GM21515 (cell line): ENCODE measurements around the gene ALDH7A1.
"Not testable (repeated sequence)": the region's sequence is repeated elsewhere in the genome, so short reads cannot be mapped to it uniquely, and the experiment has no call there.

Source experiments
- ATAC-seq: cut with Tn5 transposase; IDR thresholded peaks from one replicate; pipeline ENCODE4 v1.9.1; 2021; ENCODE audit not compliant: unreplicated experiment

The ALDH7A1 gene

DNA sequence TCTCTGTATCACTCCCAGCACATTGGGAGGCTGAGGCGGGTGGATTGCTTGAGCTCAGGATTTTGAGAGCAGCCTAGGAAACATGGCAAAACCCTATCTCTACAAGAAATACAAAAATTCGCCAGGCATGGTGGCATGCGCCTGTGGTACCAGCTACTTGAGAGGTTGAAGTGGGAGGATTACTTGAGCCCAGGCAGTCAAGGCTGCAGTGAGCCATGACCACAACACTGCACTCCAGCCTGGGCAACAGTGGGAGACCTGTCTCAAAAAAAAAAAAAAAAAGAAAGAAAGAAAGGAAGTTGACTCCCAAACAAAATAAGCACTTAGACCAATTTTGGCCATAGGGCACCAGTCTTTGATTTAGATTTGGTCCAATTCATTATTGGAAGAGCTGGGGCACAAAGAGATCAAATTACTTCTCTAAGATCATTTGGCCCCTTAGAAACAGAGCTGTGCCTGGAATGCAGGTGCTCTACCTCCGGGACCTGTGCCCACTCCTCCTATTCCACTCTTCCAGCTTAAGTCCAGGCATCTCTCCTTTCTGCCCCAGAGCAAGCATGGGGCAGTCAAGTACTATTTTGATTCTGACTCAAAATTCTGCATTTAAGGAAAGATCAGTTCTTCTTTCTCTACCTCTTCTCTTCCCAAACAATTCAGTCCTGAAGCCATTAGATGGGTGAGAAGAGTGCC is 59.0 kb downstream of the ALDH7A1 start:
- ATAC-seq: no peak

DNA sequence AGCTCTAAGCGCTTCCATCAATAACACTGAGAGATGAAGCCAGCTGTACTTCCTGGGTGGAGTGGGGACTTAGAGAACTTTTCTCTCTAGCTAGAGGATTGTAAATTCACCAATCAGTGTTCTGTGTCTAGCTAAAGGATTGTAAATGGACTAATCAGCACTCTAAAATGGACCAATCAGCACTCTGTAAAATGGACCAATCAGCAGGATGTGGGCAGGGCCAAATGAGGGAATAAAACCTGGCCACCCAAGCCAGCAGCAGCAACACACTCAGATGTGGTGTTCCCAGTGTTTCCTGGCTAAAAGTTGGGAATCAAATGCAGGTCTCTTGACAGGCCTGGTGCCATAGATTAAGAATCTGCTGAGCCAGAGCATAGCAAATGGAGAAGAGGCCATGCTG is 60.5 kb downstream of the ALDH7A1 start:
- ATAC-seq: no peak

DNA sequence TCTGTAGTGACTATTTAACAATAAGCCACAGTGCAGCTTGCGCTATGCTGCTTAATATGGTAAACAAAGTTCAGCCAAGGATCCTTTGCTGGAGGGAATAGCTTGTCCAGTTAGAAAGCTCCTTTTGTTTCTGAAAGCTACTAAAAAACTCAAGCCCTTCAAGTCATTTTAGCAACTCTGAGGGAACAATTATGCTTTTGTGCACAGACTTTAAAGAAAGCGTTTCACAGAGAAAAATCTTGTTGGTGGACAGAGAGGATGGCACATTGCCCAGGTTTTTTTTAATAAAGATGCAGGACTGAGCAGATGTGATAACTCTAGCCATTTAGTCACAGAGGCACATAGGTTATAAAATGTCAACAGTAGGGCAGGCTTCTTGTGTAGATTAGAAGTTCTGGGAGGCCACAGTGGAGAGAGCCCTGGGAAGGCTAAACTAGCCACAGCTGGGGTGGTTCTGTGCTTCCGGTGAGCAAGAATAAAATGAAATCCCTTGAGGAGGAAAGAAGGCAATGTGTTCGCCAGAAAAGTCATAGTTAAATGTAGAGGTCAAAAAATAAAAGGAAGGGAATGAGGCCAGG is 63.4 kb downstream of the ALDH7A1 start:
- ATAC-seq: no peak

DNA sequence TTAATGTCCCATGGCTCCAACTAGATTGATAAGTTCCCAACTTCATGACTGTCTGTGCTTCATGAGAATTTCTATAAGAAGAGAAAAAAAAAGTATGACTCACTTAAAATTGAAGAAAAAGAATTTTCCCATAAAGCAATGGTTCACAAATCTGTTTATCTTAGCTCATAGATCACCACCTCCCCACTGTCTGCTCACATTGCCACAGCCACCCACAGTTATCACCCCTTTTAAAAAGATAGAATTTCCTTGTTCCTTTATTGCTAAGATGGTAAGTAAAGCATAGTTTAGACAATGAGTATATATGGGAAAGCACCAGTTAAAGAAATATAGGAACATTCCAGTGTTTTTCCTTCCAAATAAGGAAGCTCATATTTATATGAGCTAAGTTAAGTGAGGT is 67.1 kb downstream of the ALDH7A1 start:
- ATAC-seq: no peak

DNA sequence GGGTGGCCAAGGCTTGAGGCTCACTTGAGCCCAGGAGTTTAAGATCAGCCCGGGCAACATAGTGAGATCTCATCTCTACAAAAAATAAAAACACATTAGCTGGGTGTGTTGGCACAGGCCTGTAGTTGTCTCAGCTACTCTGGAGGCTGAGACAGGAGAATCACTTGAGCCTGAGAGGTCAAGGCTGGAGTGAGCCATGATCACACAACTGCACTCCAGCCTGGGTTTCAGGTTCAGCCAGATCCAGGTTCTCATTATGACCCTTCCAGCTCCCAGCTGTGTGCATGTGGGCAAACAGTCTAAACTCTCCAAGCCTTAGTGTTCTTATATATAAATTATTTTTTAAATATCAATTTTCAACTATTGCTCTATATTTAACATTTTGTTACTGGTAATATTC is 67.9 kb downstream of the ALDH7A1 start:
- no peak for ATAC-seq

DNA sequence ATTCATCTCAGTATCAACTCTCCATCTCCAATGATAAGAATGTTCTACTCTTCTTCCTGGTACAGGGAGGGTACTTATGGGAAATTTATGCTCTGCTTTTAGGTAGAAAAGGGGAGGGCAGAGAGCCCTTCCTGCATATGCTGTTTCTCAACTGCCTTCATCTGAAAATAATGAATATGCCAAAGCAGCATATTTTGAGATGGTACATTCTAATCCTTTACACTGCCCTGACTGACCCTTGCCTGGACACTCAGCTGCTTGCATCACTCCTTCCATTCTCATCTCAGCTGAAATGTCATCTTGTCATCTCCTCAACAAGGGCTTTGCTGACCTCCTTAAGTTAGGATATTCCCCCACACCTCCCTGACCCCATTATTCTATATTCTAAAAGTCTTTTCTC is 68.5 kb downstream of the ALDH7A1 start:
- ATAC-seq: no peak

DNA sequence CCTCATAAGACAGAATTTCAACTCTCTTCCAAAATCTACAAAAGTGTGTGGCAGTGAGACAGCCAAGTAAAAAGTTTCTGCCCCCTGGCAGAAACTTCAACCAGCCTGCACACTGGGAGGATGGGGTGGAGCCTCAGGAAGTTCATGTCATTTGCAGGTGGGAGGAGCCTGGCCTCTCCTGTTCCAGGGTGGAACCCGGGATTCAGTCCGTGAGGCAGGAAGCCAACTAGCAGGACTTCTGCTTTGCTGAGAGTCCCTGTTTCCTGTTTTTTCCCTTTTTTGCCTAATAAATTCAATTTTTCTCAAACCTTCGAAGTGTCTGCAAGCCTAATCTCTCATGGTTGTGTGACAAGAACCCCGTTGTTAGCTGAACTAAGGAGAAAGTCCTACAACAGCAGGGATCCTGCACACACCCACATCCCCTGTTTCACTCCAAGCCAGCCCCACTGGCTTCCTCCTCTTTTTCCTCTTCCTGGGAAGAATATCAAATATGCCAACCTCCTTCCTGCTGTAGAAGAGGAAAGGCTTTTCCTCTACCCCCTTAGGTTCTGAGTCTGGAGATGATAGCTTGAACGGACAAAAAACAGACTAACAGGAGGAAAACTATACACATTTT is 69.3 kb downstream of the ALDH7A1 start:
- ATAC-seq: no peak

DNA sequence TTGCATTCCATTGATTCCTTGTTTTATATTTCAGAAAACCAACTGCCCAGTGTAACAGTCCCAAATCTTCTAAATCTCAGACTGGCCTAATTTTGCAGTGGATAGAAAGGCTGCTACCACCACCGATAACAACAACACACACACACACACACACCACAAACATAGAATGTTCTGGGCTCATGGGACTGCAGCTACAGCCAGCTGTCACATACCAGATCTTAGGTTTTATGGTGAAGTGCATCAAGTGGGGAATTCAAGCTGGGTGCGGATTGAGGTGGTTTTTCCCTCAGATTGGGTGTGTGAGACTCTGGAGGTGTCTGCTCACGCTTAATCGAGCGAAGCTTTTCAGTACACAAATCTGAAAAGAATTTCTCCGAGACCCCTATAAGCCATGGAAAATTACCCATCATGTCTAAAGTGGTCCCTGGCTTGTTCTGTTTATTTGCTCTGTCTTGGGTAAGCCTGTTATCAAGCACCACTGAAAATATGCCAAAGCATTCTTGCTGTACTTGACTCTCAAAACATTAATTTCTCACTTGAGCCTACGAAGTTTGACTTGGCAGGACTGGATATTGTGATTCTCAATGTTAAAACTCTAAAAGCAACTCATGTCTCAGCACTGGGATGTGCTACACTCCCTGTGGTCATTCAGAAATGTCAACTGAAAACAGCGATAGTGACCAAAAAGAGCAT is 71.1 kb downstream of the ALDH7A1 start:
- ATAC-seq: no peak

DNA sequence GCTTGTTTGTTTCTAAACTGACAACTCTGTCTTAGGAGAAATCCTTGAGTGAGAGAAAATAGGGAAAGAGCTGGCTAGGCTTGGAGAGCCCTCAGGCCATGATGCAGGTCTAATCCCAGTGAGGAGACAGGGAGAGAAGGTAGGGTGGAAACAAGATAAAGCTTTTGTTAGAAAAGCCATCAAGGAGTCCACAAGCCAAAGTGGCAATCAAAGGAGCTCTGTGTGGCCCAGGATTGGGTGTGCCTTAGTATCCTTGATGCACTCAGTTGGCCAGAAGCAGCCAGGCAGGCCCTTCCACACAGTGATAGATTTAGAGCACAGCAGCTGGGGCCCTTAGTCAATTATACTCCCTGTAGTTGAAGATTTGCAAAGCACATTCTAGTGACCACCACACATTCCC is 73.9 kb downstream of the ALDH7A1 start:
- no peak for ATAC-seq

DNA sequence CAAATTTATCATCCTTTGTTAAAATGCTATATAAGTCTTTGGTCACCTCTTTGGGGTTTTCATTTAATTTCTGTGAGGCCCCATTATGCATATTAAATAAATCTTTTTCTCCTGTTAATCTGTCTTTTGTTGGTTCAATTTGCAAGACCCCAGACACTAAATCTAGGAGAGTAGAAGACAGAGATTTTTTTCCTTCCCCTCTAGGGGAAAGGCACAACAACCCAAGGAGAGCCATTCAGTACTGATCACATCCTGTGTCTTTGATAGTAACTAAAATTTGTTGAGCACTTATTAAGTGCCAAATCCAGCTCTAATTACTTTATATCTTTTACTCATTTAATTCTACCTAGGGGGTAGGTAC is 74.4 kb downstream of the ALDH7A1 start:
- no peak for ATAC-seq

DNA sequence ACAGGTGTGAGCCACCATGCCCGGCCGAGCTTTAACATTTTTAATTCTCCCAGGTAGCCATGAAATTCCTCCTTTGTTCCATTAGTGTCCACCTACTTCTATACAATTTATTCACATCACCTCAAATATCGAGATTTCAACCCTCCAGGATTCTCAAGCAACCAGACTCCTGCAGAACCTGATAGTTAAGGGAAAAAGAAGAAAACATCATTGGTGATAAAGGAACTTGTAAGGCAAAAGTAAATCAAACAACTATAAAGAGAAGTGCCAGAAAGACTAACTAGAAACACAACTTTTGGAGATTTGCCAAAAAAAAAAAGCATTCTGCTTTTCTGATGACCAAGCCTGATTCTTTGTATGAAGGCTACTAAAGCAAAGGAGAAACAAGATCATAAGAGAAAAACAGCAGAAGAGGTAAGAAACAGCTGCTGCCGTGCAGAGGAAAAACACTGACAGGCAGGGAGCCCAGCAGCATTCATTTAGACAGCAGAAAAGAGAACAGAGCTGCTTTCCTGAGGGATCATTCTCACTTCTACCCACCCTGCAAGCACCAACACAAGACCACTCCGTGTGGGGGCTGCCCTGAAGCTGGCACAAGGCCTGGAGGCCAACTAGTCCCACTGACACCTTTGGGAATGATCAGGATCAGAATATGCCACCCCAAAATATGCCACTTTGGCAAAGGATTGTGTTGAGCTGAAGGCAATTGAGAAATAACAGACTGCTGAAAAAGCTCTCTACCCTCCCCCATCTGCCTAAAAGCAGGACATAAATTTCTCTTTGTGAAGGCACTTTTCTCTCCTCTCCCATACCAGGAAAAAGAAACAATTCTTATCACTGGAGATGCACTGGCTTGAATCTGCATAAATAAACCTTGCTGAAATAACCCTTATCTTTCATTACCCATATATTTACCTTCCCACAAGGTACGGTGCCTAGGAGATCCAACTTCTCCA is 75.1 kb downstream of the ALDH7A1 start:
- ATAC-seq: no peak

DNA sequence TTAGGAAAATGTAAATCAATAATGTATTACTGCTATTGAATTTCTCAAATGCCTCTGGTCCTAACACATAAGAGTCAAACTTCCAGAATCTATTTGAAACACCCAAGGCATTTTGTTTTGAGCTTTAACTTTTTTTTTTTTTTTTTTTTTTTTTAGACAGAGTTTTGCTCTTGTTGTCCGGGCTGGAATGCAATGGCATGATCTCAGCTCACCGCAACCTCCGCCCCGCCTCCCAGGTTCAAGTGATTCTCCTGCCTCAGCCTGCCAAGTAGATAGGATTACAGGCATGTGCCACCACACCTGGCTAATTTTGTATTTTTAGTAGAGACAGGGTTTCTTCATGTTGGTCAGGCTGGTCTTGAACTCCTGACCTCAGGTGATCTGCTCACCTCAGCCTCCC is 75.8 kb downstream of the ALDH7A1 start:
- ATAC-seq: not testable (repeated sequence)

DNA sequence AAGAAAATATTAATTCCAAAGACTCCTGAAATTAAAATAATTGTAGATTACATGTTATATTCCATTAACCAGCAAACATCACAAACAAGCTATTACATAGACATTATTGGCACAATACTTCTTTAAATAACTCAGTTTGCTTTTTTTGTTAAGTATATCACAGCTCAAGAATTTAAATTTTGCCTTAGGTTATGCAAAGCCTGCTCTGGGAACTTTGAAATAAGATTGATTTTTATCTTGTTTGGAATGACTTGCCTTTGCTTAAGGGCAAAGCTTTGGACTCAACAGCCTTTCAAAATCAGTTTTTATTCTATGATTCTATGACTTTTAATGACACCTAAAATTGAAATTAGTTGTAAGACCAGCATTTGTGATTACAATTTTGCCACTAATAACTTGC is 78.2 kb downstream of the ALDH7A1 start:
- ATAC-seq: no peak

DNA sequence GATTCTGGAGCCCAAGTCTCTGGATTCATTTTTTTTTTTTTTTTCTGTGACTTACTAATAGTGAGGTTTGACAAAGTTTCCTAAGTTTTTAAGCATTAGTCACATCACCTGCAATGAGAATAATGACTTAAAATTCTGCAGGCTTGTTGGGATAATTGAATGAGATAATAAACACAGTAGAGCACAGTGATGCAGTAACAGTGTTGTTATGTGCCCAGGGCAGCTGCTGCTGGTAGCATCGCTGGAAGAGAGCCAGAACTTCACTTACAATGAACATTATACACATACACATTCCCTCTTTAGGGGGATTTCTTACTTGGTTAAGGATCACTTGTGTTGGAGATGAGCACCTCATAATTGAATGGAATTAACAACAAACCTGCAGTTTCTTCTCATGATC is 78.9 kb downstream of the ALDH7A1 start:
- ATAC-seq: no peak

DNA sequence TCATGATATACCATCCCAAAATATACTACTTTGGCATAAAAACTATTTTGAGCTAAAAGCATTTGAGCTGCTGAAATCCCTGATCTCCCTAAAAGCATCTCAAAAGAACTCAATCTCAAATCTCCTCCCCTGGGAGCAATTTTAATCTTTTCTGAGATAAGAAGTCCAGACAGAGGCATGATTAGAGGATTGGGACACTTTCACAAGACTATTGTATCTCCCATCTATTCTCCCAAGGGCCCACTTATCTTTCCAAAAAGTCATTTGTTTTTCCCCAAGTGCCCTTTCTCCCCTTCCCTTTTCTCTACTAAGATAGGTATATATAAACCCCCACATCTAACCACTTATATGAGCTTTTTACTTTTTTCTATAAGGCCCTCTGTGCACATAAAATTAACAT is 79.7 kb downstream of the ALDH7A1 start:
- ATAC-seq: no peak

DNA sequence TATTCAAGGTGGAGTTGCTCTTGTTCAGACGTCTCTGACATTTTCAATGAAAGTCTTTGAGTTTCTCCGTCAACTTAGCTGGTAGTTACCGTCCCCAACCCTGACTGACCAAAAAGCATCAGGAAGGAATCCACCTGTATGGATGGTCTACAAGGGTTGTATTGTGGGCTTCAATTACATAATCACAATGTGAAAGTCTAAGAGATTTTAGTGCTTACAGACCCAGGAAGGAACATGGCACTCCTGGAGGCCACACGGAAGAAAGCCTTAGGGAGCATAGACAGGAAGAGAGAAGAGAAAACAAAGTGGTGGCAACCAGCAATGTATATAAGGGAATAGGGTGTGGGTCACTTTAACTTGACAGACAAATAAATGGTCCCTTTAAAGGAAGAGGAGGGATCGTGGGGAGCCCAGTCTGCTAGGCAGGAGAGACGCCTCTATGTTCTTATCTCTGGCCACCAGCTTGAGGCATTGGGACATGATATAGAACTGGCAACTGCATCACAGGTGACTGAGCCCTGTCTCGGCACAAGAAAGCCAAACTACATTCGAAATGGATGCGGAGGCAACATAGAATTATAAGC is 80.4 kb downstream of the ALDH7A1 start:
- ATAC-seq: no peak

DNA sequence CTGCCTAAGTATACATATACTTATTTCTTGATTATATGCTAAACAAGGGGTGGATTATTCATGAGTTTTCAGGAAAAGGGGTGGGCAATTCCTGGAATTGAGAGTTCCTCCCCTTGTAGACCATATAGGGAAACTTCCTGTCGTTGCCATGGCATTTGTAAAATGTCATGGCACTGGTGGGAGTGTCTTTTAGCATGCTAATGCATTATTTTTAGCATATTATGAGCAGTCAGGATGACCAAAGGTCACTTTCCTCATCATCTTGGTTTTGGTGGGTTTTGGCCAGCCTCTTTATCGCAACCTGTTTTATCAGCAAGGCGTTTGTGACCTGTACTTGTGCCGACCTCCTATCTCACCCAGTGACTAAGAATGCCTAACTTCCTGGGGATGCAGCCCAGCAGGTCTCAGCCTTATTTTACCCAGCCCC is 80.9 kb downstream of the ALDH7A1 start:
- no peak for ATAC-seq

DNA sequence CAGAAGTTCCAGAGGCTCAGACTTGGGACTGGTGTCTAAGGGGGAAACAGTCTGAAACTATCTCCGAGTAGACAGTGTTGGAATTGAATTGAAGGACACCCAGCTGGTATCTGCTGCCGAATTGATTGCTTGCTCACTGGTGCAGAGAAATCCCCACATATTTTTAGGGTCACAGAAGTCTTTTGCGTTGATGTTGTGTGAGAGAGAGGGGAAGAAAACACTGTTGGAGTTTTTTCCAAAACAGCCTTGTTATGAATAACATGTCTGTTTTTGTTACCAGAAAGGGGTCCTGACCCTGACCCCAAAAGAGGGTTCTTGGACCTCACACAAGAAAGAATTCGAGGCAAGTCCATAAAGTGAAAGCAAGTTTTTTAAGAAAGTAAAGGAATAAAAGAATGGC is 81.3 kb downstream of the ALDH7A1 start:
- ATAC-seq: no peak

DNA sequence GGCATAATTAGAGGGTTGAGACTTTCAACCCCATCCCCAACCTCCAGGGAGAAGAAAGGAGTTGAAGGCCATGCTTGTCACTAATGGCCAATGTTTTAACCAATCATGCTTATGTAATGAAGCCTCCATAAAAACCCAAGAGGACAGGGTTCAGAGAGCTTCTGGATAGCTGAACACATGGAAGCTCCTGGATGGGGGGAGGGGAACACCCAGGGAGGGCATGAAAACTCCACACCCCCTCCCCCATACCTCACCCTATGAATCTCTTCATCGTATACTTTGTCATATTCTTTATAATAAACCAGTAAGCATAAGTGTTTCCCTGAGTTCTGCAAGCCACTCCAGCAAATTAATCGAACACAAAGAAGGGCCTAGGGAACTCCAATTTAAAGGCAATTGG is 81.7 kb downstream of the ALDH7A1 start:
- no peak for ATAC-seq

DNA sequence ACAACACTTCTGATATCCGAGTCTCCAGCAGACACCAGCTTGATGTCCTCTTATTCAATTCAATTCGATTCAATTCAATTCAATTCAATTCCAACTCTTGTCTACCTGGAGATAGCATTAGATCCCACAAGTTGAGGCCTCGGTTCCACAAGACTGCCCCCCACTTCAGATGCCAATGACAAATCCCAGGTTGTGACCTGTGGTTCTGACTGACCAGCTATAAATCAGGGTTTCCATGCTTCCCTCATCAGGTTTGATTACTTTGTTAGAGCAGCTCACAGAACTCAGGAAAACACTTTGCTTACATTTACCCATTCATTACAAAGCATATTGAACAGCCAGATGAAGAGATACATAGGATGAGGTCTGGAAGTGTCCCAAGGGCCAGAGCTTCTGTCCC is 82.6 kb downstream of the ALDH7A1 start:
- ATAC-seq: no peak

DNA sequence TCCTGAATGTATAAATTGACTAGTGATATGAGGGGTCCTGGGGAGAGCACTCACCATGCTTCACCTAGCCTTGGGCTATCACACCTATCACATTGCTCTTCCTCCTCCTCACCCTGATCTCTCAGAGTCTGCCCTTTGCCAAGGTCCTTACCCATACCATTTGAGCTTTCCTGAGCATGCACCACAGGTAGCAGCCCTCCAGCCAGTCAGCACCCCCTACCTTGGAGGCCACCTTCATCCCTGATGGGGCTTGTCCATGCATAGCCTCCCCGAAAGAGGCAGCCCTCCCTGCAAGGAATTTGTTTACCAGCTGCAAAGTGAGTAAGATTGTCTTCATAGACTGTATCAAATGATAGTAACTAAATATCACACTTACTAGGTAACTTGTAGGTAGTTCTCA is 83.1 kb downstream of the ALDH7A1 start:
- no peak for ATAC-seq
